Osteocyte (in vitro differentiated cells): Measurements from ENCODE around the gene S100B. TPM values are rescaled to one million over a fixed set of nuclear protein-coding genes. Genes with fewer than 3 reads are reported as not detected.
"Not testable (repeated sequence)": the region's sequence is repeated elsewhere in the genome, so short reads cannot be mapped to it uniquely, and the experiment has no call there.

Experiments used
- DNase-seq: peaks from one replicate; pipeline ENCODE4 v3.0.0; 2021; ENCODE audit warnings: mixed read lengths; ENCODE audit not compliant: unreplicated experiment; ENCODE audit errors: extremely low spot score
- H3K27ac Mint-ChIP-seq: one replicate; pipeline ENCODE4 v1.8.0; 2021; ENCODE audit warnings: mild to moderate bottlenecking, mixed read lengths; ENCODE audit not compliant: unreplicated experiment
- H3K27me3 Mint-ChIP-seq: one replicate; pipeline ENCODE4 v1.8.0; 2021; ENCODE audit warnings: mixed read lengths; ENCODE audit not compliant: unreplicated experiment
- H3K36me3 Mint-ChIP-seq: one replicate; pipeline ENCODE4 v1.8.0; 2021; ENCODE audit warnings: mixed read lengths; ENCODE audit not compliant: unreplicated experiment
- H3K4me1 Mint-ChIP-seq: one replicate; pipeline ENCODE4 v1.8.0; 2021; ENCODE audit warnings: mixed read lengths; ENCODE audit not compliant: unreplicated experiment
- H3K4me3 Mint-ChIP-seq: one replicate; pipeline ENCODE4 v1.8.0; 2021; ENCODE audit warnings: mild to moderate bottlenecking, moderate library complexity, mixed read lengths; ENCODE audit not compliant: unreplicated experiment
- H3K9me3 Mint-ChIP-seq: one replicate; pipeline ENCODE4 v1.8.0; 2021; ENCODE audit warnings: mixed read lengths; ENCODE audit not compliant: unreplicated experiment
- CTCF ChIP-seq: fragments of 200-600 bp; sonication (generic); IDR thresholded peaks from 2 replicates; pipeline ENCODE4 v1.5.0; 2021; ENCODE audit warnings: antibody characterized with exemption, mild to moderate bottlenecking, moderate library complexity
- total RNA-seq: library from RNA; stranded (reverse); gene quantifications from 2 replicates; pipeline ENCODE4 v1.2.1, GENCODE V29; 2021

Gene S100B
- total RNA-seq, 1 donor from 2014 or later = not detected

- H3K27me3 Mint-ChIP-seq = no peaks in the 10 kb centered on the region
- DNase-seq = no peak
- no peak overlapping the region for H3K27ac Mint-ChIP-seq
- peaks cover 75% of the 10 kb centered on the region for H3K36me3 Mint-ChIP-seq
- H3K4me3 Mint-ChIP-seq = no peak overlapping the region
- no peaks in the 10 kb centered on the region for H3K4me1 Mint-ChIP-seq
- no peak for TF ChIP-seq CTCF
- peaks cover 68% of the 10 kb centered on the region for H3K9me3 Mint-ChIP-seq
Measured at GRCh38 chr21:46581780-46582307, 23.0 kb downstream of the S100B start.

GRCh38 chr21:46579394-46579793 is 25.5 kb downstream of the S100B start:
- H3K27me3 Mint-ChIP-seq, H3K4me3 Mint-ChIP-seq, H3K4me1 Mint-ChIP-seq, H3K27ac Mint-ChIP-seq, DNase-seq: not testable (repeated sequence)
- Mint-ChIP-seq H3K36me3 (peaks cover 75% of the 10 kb centered on the region), H3K9me3 (peaks cover 70% of the 10 kb centered on the region)

- peaks cover 65% of the 10 kb centered on the region for H3K9me3 Mint-ChIP-seq
- H3K4me1 Mint-ChIP-seq, DNase-seq, H3K27ac Mint-ChIP-seq, H3K4me3 Mint-ChIP-seq, H3K27me3 Mint-ChIP-seq: not testable (repeated sequence)
- H3K36me3 Mint-ChIP-seq = peaks cover 69% of the 10 kb centered on the region
Measured at GRCh38 chr21:46577786-46578185, 27.1 kb downstream of the S100B start.

GRCh38 chr21:46572850-46573249 is 32.0 kb downstream of the S100B start:
- H3K27me3 Mint-ChIP-seq = no peaks in the 10 kb centered on the region
- H3K4me1 Mint-ChIP-seq = no peaks in the 10 kb centered on the region
- DNase-seq = no peak
- no peak overlapping the region for H3K4me3 Mint-ChIP-seq
- peaks cover 57% of the 10 kb centered on the region for H3K36me3 Mint-ChIP-seq
- TF ChIP-seq CTCF = no peak
- peaks cover 39% of the 10 kb centered on the region for H3K9me3 Mint-ChIP-seq
- no peak overlapping the region for H3K27ac Mint-ChIP-seq

GRCh38 chr21:46570631-46571030 is 34.3 kb downstream of the S100B start:
- Mint-ChIP-seq H3K9me3 (peaks cover 28% of the 10 kb centered on the region), H3K4me1 (no peaks in the 10 kb centered on the region), H3K36me3 (peaks cover 64% of the 10 kb centered on the region), H3K4me3 (no peak overlapping the region), H3K27me3 (no peaks in the 10 kb centered on the region), H3K27ac (no peak overlapping the region)
- DNase-seq = no peak
- no peak for TF ChIP-seq CTCF

GRCh38 chr21:46570119-46570518 is 34.8 kb downstream of the S100B start:
- TF ChIP-seq CTCF = no peak
- Mint-ChIP-seq H3K4me1 (no peaks in the 10 kb centered on the region), H3K9me3 (peaks cover 23% of the 10 kb centered on the region), H3K27ac (no peak overlapping the region), H3K27me3 (no peaks in the 10 kb centered on the region), H3K36me3 (peaks cover 69% of the 10 kb centered on the region), H3K4me3 (no peak overlapping the region)
- no peak for DNase-seq
